ENCODE results near the gene TTBK1. TPM values are rescaled to one million over a fixed set of nuclear protein-coding genes. Genes with fewer than 3 reads are reported as not detected.

The TTBK1 gene
- total RNA-seq, result not detected

DNA sequence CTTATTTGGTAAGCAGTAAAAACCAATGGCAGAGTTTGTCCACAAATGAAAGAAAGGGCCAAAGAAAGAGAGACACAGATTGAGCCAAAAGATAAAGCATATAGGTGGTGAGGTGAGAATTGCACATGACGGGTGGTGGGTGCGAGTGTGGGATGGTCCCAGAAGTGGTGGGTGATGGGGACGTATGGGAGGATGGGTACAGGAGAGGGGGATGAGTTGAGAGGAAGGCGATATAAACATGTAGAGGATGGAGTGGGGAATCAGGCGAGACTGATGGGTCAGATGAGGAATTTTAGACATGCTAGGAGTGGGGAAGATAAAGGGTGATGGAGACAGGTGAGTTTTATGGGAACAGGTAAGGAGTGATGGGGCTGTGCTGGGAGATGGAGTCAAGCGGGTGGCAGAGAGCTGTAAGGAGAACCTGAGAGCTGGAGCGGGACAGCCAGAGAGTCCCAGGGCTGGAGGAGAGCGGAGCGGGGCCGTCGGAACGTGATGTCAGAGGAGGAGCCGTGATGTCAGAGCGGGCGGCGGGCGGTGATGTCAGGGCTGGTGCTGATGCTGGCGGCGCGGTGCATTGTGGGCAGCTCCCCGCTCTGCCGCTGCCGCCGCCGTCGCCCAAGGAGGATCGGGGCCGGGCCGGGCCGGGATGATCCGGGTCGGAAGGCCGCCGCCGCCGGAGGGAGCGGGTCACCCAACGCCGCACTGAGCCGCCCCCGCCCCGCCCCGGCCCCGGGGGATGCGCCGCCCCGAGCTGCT is at the start of gene TTBK1:
TTBK1 (plus strand) TSS at position 574 of the 756 bp plus-strand sequence. CDS start 3,180 bp downstream, outside the sequence.
- H3K27ac Mint-ChIP-seq, result no peak within 1 kb of the TSS
- ATAC-seq (no peak), DNase-seq (peak; percentile 49)
- H3K27me3 Mint-ChIP-seq (ENCODE audit: low read depth), result peaks cover 38% of the 10 kb centered on the region
- H3K4me3 Mint-ChIP-seq, result no peak within 1 kb of the TSS
- H3K4me1 Mint-ChIP-seq (ENCODE audit: low read depth), result peaks cover 20% of the 10 kb centered on the region
- H3K36me3 Mint-ChIP-seq (ENCODE audit: low read depth), result no peaks in the 10 kb centered on the region
- peaks cover 6% of the 10 kb centered on the region for H3K9me3 Mint-ChIP-seq (ENCODE audit: insufficient read depth)
- POLR2A ChIA-PET, result interaction anchor here (0.6 to 1.2 kb wide), 2 partner anchors 13 to 1855 kb away, joined by 3 read pairs; no protein-coding TSS in a partner anchor
- CTCF ChIA-PET, result interaction anchor here (5.3 kb wide), 1 partner anchor 14 kb away, joined by 36 read pairs; the partner anchor contains the start of gene DNPH1

DNA sequence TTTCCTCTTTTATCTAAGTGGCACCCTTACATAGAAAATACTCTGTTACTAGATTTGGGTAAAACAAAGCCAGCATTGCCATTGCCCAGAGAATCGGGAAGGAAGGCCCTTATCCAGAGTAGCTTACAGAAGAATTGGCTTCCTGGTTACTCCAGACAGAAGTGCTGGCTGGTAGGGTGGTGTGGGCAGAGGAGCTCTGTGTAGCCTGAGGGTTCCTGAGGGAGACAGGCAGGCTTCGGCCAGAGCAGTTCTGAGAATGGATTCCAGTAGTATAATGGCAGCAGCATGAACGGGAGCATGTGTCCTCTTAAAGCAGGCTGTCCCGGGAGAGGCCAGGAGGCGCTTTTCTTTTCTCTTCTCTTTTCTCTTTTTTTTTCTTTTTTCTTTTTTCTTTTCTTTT is 49.4 kb upstream of the TTBK1 start:
- Mint-ChIP-seq H3K4me1 (ENCODE audit: low read depth) (no peaks in the 10 kb centered on the region), H3K27ac (no peak overlapping the region), H3K9me3 (ENCODE audit: insufficient read depth) (no peaks in the 10 kb centered on the region), H3K4me3 (no peak overlapping the region), H3K36me3 (ENCODE audit: low read depth) (peaks cover 30% of the 10 kb centered on the region), H3K27me3 (ENCODE audit: low read depth) (no peaks in the 10 kb centered on the region)
- ChIA-PET CTCF (interaction anchor here (0.9 kb wide), 1 partner anchor 35 kb away, joined by 3 read pairs; the partner anchor contains the start of gene DNPH1), POLR2A (no interaction called here)
- ATAC-seq, result no peak
- no peak for DNase-seq

DNA sequence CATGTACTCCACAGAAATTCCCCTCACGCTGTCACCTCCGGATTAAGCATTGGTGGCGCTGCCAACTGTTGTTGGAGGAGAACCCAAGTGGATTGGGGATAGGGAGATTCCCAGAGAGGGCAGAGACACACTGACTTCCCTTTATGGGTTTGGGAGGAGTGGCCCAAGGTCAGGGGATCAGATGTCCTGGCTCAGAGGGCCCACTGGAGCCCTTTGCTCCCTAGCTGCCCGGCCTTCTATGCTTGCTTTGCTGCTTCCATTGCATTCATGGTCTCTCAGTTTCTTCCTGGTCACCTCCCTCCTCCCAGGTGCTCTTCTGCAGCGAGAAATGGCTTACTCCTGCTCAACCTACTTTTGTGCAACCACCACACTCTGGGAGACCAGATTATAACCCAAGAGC is 46.9 kb upstream of the TTBK1 start:
- no peak for DNase-seq
- Mint-ChIP-seq H3K9me3 (ENCODE audit: insufficient read depth) (no peaks in the 10 kb centered on the region), H3K36me3 (ENCODE audit: low read depth) (peaks cover 40% of the 10 kb centered on the region), H3K4me1 (ENCODE audit: low read depth) (no peaks in the 10 kb centered on the region), H3K4me3 (no peak overlapping the region), H3K27ac (no peak overlapping the region), H3K27me3 (ENCODE audit: low read depth) (no peaks in the 10 kb centered on the region)
- POLR2A ChIA-PET, result interaction anchor here (0.7 to 0.8 kb wide), 2 partner anchors 14 to 24 kb away, joined by 3 read pairs; partner anchors contain the start of gene CUL9
- CTCF ChIA-PET, result interaction anchor here (0.6 kb wide), 1 partner anchor 31 kb away, joined by 3 read pairs; no protein-coding TSS in a partner anchor
- no peak for ATAC-seq

DNA sequence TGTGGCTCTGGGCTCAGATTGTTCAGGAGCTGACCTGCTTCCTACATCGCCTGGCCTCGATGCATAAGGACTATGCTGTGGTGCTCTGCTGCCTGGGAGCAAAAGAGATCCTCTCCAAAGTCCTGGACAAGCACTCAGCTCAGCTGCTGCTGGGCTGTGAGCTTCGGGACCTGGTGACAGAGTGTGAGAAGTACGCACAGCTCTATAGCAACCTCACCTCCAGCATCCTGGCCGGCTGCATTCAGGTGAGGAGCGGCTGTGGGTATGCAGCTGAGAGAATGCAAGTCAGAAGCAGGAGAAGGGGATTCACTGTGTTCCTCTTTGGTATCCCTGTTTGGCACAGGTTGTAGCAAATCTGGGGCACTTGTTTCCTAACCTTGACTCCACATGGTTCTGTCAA is 43.4 kb upstream of the TTBK1 start:
- POLR2A ChIA-PET, result interaction anchor here (0.9 kb wide), 1 partner anchor 19 kb away, joined by 3 read pairs; no protein-coding TSS in a partner anchor
- no peak for DNase-seq
- no peak overlapping the region for H3K27ac Mint-ChIP-seq
- CTCF ChIA-PET, result interaction anchor here (1.0 to 1.1 kb wide), 2 partner anchors 9 to 25 kb away, joined by 3 read pairs; no protein-coding TSS in a partner anchor
- H3K36me3 Mint-ChIP-seq (ENCODE audit: low read depth), result peaks cover 32% of the 10 kb centered on the region
- no peaks in the 10 kb centered on the region for H3K9me3 Mint-ChIP-seq (ENCODE audit: insufficient read depth)
- ATAC-seq, result no peak
- no peaks in the 10 kb centered on the region for H3K4me1 Mint-ChIP-seq (ENCODE audit: low read depth)
- H3K4me3 Mint-ChIP-seq, result no peak overlapping the region
- no peaks in the 10 kb centered on the region for H3K27me3 Mint-ChIP-seq (ENCODE audit: low read depth)

DNA sequence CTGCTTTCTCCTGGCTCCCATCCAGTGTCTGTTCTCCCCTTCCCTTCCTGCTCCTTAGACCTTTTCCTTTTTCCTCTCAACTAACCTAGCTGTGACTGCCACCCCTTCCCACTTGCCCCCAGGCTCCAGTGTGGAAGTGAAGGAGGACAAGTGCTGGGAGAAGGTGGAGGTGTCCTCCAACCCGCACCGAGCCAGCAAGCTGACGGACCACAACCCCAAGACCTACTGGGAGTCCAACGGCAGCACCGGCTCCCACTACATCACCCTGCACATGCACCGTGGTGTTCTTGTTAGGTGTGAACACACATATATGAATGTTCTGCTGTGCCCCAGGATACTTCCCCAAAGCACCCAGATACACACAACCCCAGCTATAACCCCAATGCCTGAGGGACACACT is 42.7 kb upstream of the TTBK1 start:
- Mint-ChIP-seq H3K9me3 (ENCODE audit: insufficient read depth) (no peaks in the 10 kb centered on the region), H3K4me1 (ENCODE audit: low read depth) (no peaks in the 10 kb centered on the region), H3K27ac (no peak overlapping the region), H3K4me3 (no peak overlapping the region), H3K27me3 (ENCODE audit: low read depth) (no peaks in the 10 kb centered on the region), H3K36me3 (ENCODE audit: low read depth) (peaks cover 33% of the 10 kb centered on the region)
- POLR2A ChIA-PET, result no interaction called here
- DNase-seq, result no peak
- ATAC-seq, result no peak
- CTCF ChIA-PET, result interaction anchor here (1.1 to 2.0 kb wide), 3 partner anchors 15 to 29 kb away, joined by 3 to 11 read pairs (median 4); partner anchors contain the start of gene DNPH1

DNA sequence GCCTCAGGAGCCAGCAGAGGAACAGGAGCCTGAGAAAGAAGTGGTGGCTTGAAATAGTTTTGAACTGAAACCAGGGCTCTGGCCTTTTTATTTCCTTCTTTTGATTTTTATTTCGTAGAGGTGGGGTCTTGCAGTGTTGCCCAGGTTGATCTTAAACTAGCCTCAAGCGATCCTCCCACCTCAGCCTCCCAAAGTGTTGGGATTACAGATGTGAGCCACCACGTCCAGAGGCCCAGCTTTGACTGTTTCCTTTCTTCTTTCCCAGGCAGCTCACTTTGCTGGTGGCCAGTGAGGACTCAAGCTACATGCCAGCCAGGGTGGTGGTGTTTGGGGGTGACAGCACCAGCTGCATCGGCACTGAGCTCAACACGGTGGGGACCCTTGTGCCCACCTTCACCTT is 40.8 kb upstream of the TTBK1 start:
- peaks cover 37% of the 10 kb centered on the region for H3K36me3 Mint-ChIP-seq (ENCODE audit: low read depth)
- H3K9me3 Mint-ChIP-seq (ENCODE audit: insufficient read depth), result no peaks in the 10 kb centered on the region
- H3K4me3 Mint-ChIP-seq, result no peak overlapping the region
- H3K27me3 Mint-ChIP-seq (ENCODE audit: low read depth), result no peaks in the 10 kb centered on the region
- DNase-seq, result no peak
- no peaks in the 10 kb centered on the region for H3K4me1 Mint-ChIP-seq (ENCODE audit: low read depth)
- ChIA-PET POLR2A (interaction anchor here (0.6 kb wide), 1 partner anchor 476 kb away, joined by 3 read pairs; no protein-coding TSS in a partner anchor), CTCF (interaction anchor here (2.0 kb wide), 1 partner anchor 17 kb away, joined by 4 read pairs; no protein-coding TSS in a partner anchor)
- no peak for ATAC-seq
- H3K27ac Mint-ChIP-seq, result no peak overlapping the region

DNA sequence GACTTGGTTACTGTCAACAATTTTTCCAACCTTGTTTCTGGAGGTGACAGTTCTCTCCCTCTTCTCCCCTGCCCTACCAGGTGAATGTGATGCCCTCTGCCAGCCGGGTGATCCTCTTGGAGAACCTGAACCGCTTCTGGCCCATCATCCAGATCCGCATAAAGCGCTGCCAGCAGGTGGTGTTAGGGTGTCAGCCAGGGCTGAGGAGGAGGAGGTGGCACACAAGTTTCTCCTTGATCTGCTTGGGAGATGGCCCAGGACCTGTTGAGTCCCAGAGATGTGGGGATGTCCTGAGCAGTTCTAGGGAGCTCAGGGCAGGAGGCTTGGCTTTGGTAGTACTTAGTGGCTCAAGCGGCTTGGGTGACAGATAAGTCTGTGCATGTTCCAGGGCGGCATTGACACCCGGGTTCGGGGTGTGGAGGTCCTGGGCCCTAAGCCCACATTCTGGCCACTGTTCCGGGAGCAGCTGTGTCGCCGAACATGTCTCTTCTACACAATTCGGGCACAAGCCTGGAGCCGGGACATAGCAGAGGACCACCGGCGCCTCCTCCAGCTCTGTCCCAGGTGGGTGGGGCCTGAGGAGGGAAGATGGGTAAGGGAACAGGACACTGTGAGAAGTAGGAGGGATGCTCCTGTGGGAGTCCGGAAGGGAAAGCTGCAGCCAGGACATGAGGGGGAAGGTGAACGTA is 40.1 kb upstream of the TTBK1 start:
- H3K4me3 Mint-ChIP-seq, result no peak overlapping the region
- H3K27ac Mint-ChIP-seq, result no peak overlapping the region
- H3K27me3 Mint-ChIP-seq (ENCODE audit: low read depth), result no peaks in the 10 kb centered on the region
- ChIA-PET CTCF (no interaction called here), POLR2A (no interaction called here)
- H3K36me3 Mint-ChIP-seq (ENCODE audit: low read depth), result peaks cover 35% of the 10 kb centered on the region
- no peak for DNase-seq
- H3K9me3 Mint-ChIP-seq (ENCODE audit: insufficient read depth), result no peaks in the 10 kb centered on the region
- H3K4me1 Mint-ChIP-seq (ENCODE audit: low read depth), result no peaks in the 10 kb centered on the region
- ATAC-seq, result no peak

DNA sequence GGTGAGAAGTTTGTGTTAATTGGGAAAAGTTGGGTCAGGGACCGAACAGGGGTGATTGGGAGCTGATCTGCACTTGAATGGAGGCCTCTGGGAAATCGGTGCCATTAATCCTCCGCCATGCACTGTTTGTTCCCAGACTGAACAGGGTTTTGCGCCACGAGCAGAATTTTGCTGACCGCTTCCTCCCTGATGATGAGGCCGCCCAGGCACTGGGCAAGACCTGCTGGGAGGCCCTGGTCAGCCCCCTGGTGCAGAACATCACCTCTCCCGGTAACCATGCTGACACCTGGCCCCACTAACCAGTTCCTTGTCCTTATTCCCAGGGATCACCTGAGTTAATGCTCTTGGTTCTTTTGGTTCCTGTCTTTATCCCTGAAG is 39.6 kb upstream of the TTBK1 start:
- Mint-ChIP-seq H3K4me1 (ENCODE audit: low read depth) (no peaks in the 10 kb centered on the region), H3K9me3 (ENCODE audit: insufficient read depth) (no peaks in the 10 kb centered on the region), H3K27me3 (ENCODE audit: low read depth) (no peaks in the 10 kb centered on the region), H3K36me3 (ENCODE audit: low read depth) (peaks cover 35% of the 10 kb centered on the region), H3K4me3 (no peak overlapping the region), H3K27ac (no peak overlapping the region)
- ChIA-PET POLR2A (no interaction called here), CTCF (no interaction called here)
- no peak for DNase-seq
- ATAC-seq, result no peak

DNA sequence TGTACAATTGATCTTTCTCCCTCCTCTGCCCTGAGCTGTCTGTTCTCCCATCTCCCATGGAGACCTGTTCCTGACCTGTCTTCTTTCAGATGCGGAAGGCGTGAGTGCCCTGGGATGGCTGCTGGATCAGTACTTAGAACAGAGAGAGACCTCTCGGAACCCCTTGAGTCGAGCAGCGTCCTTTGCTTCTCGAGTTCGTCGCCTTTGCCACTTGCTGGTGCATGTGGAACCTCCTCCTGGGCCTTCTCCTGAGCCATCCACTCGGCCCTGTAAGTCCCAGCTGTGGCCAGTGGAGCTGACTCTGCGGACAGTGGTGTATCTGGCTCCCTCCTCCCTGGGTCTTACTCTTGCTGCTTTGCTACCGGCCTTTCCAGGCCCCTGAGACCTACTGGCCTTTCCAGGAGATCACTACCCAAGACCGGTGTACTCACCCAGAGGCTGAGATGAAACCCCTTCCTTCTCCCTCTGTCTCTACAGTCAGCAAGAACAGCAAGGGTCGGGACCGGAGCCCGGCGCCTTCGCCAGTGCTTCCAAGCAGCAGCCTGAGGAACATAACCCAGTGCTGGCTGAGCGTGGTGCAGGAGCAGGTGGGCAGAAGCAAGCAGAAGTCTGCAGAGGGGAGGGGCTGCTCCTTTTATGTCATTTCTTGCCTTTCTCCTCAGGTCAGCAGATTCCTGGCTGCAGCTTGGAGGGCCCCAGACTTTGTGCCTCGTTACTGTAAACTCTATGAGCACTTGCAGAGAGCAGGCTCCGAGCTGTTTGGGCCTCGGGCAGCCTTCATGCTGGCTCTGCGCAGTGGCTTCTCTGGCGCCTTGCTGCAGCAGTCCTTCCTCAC is 38.8 kb upstream of the TTBK1 start:
- ATAC-seq (no peak), DNase-seq (no peak)
- ChIA-PET POLR2A (no interaction called here), CTCF (no interaction called here)
- Mint-ChIP-seq H3K27me3 (ENCODE audit: low read depth) (no peaks in the 10 kb centered on the region), H3K9me3 (ENCODE audit: insufficient read depth) (no peaks in the 10 kb centered on the region), H3K4me3 (no peak overlapping the region), H3K4me1 (ENCODE audit: low read depth) (no peaks in the 10 kb centered on the region), H3K36me3 (ENCODE audit: low read depth) (peaks cover 34% of the 10 kb centered on the region), H3K27ac (peak overlapping the region; percentile 17)

DNA sequence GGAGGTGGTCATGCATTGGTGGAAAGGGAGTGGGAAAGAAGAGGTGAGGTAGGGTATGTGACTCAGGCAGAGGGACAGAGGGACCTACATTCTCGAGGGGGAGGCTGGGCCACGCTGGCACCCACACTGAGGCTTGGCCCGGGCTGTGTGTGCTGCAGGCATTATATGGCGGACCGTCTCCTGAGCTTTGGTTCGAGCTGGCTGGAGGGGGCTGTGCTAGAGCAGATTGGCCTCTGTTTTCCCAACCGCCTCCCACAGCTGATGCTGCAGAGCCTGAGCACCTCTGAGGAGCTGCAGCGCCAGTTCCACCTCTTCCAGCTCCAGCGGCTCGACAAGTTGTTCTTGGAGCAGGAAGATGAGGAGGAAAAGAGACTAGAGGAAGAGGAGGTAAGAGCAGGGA is 37.4 kb upstream of the TTBK1 start:
- Mint-ChIP-seq H3K27me3 (ENCODE audit: low read depth) (no peaks in the 10 kb centered on the region), H3K36me3 (ENCODE audit: low read depth) (peaks cover 24% of the 10 kb centered on the region), H3K9me3 (ENCODE audit: insufficient read depth) (no peaks in the 10 kb centered on the region), H3K4me1 (ENCODE audit: low read depth) (no peaks in the 10 kb centered on the region), H3K27ac (no peak overlapping the region), H3K4me3 (no peak overlapping the region)
- DNase-seq (no peak), ATAC-seq (no peak)
- ChIA-PET POLR2A (no interaction called here), CTCF (no interaction called here)

DNA sequence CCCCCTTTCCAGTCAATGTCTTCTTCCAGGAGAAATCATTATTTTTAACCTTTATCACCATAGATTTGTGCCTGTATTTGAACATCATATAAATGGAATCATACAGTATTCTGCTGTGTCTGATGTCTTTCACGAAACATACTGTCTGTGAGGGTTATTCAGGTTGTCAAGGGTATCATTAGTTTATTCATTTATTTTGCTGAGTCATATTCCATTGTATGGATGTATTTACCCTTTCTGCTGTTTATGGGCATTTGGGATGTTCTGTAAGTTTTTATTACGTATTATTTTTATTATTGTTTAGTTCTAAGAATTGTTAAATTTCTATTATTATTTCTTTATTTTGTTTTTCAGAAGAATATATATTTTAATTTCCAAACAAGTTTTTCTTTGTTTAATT is 36.0 kb upstream of the TTBK1 start:
- no peaks in the 10 kb centered on the region for H3K27me3 Mint-ChIP-seq (ENCODE audit: low read depth)
- CTCF ChIA-PET, result no interaction called here
- no peak overlapping the region for H3K4me3 Mint-ChIP-seq
- H3K9me3 Mint-ChIP-seq (ENCODE audit: insufficient read depth), result no peaks in the 10 kb centered on the region
- H3K4me1 Mint-ChIP-seq (ENCODE audit: low read depth), result no peaks in the 10 kb centered on the region
- DNase-seq (no peak), ATAC-seq (no peak)
- POLR2A ChIA-PET, result no interaction called here
- no peak overlapping the region for H3K27ac Mint-ChIP-seq
- H3K36me3 Mint-ChIP-seq (ENCODE audit: low read depth), result peaks cover 21% of the 10 kb centered on the region
